GM10847 (cell line): ENCODE measurements around the gene PAQR8.

Experiments used
- POLR2A ChIP-seq: IDR thresholded peaks from 2 replicates; pipeline ENCODE4 v1.6.1; 2011; ENCODE audit not compliant: insufficient read length; ENCODE audit errors: extremely low read depth

PAQR8 gene

GRCh38 chr6:52361945-52362442 is at the start of gene PAQR8:
Gene PAQR8 (plus strand): TSS chr6:52362151. CDS start chr6:52403214, 41,063 bp downstream.
- peak; percentile 71 for TF ChIP-seq POLR2A

- no peak for TF ChIP-seq POLR2A
Measured at GRCh38 chr6:52312461-52312860, 49.5 kb upstream of the PAQR8 start.

- TF ChIP-seq POLR2A: no peak
Measured at GRCh38 chr6:52314752-52315151, 47.2 kb upstream of the PAQR8 start.

GRCh38 chr6:52317211-52317610 is 44.7 kb upstream of the PAQR8 start:
- TF ChIP-seq POLR2A: no peak

- no peak for TF ChIP-seq POLR2A
Measured at GRCh38 chr6:52317841-52318581, 43.9 kb upstream of the PAQR8 start.

GRCh38 chr6:52324189-52324588 is 37.8 kb upstream of the PAQR8 start:
- no peak for TF ChIP-seq POLR2A

GRCh38 chr6:52325695-52326471 is 36.1 kb upstream of the PAQR8 start:
- TF ChIP-seq POLR2A: no peak

- no peak for TF ChIP-seq POLR2A
Measured at GRCh38 chr6:52326540-52327364, 35.2 kb upstream of the PAQR8 start.

GRCh38 chr6:52328303-52328662 is 33.7 kb upstream of the PAQR8 start:
- TF ChIP-seq POLR2A: no peak

GRCh38 chr6:52328729-52329128 is 33.2 kb upstream of the PAQR8 start:
- TF ChIP-seq POLR2A: no peak

- TF ChIP-seq POLR2A: no peak
Measured at GRCh38 chr6:52330470-52330869, 31.5 kb upstream of the PAQR8 start.

- TF ChIP-seq POLR2A: no peak
Measured at GRCh38 chr6:52331793-52332457, 30.0 kb upstream of the PAQR8 start.

- no peak for TF ChIP-seq POLR2A
Measured at GRCh38 chr6:52333840-52334200, 28.1 kb upstream of the PAQR8 start.

GRCh38 chr6:52335576-52335975 is 26.4 kb upstream of the PAQR8 start:
- TF ChIP-seq POLR2A: no peak
